HG02973 (cell line): ENCODE measurements around the gene SYP.
"Not testable (repeated sequence)": the region's sequence is repeated elsewhere in the genome, so short reads cannot be mapped to it uniquely, and the experiment has no call there.

Experiments used
- ATAC-seq: cut with Tn5 transposase; IDR thresholded peaks from one replicate; pipeline ENCODE4 v1.9.1; 2021; ENCODE audit warnings: moderate library complexity; ENCODE audit not compliant: unreplicated experiment

The SYP gene

DNA sequence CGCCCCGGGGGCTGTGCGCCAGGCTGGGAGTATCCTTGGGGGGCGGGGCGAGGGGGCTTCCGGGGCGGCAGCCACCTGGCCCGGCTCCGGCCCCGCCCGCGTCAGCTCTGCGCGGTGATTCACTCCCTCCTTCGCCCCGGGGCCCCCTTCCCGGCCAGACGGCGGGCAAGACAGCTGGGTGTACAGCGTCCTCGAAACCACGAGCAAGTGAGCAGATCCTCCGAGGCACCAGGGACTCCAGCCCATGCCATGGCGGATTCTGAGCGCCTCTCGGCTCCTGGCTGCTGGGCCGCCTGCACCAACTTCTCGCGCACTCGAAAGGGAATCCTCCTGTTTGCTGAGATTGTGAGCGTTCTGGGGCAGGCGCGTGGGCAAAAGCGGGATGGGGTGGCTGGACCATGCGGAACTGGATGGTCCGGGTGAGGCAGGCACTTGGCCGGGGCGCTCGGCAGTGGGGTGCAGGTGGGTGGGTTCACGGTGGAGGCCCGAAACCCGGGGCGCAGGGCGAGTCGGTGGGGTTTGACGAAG, 28.2 kb downstream of the SYP start, which contains the start of gene PLP2:
Gene PLP2 (plus strand): TSS at position 147 of the 528 bp plus-strand sequence. CDS start 103 bp downstream, at position 250.
- ATAC-seq: peak; percentile 41

DNA sequence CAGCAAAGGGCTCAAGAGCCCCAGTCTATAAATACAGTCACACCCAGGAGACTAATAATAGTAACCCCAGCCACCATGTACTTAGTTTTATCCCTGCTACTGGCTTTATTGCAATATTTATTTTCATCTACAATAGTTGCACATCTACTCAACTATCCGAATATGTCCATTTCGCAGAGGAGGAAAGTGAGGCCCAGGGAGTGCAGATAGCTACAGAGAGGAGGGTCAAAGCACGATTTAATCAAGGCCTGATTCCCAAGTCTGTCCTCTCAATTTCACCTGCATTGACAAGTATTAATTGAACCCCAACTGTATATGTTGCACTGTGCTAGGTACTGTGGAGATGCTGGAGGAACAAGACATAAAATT, 32.3 kb downstream of the SYP start:
- ATAC-seq: no peak

DNA sequence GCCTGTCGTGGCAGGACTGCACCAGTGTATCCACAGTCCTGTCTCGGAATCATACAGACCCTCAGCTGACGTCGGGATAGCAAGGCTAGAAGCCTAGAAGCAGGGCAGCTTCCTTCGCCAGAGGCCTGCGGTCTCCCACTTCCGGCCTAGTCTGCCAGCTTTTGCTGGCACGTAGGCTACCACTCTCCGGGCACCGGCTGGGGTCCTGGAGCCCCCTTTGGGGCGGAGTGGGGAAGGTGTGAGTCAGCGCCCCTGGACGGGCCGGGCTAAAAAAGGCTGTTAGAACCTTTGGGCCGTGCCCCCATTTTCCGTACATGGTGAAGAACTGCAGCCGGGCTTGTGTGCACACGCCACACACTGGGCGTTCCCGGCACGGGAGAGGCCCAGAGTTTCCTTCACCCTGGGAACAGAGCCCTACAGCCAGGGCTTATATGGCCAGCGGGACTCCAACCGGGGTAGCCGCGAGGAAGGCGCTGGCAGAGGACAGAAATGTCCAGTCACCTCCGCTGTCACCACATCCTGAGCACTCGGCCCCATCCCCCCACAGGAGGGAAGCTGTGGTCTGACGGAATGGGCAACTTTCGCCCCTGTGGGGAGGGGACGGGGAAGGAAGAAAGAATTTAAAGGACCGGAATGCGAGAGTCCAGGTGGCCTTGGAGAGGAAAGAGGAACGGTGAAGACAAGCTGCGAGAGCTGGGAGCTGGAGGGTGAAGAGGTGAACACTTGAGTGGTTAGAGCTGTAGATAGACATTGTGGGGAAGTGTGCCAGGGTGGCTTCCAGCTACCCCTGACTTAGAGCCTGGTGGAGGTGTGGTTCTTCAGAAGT, 32.9 kb downstream of the SYP start:
- no peak for ATAC-seq

DNA sequence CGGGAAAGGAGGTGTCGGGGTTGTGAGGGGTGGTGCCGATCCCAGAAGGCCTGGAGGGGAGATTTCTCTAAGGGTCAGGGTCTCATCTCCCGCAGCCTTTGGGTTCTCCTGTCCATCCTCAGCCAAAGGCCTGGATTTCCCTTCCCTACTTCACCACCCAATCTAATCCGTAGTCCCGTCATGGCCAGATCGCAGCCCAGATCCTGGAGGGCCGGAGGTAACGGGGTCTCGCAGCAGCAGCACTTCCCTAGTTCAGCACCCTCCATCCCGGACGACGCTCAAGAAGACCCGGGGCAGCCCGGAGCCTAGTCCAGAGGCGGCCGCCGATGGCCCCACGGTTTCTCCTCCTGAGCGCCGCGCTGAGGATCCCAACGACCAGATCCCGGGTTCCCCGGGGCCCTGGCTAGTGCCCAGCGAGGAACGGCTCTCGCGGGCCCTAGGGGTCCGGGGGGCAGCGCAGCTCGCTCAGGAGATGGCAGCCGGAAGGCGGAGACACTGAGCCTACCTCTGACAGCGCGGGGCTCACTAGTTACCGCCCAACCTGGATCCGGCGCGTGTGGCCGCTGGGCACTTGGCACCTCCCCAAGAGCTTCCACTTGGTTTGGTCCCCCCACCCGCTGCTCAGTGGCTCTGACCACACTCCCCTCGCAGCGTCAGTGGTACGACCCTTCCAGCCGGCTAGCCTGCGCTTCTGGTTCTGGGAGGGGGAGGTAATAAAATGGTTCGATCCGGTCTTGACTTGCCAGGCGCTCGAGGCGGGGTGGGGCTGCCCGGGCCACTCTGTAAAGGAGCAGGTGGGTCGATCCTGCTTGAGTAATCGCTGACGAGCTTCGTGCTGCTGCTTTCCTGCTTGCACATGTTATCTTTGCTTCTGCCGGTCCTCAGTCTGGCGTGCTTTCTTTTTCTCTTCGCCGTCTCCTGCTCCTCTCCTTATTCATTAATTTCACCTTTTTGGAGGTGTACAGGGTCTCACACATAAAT, 33.8 kb downstream of the SYP start:
- ATAC-seq: no peak

DNA sequence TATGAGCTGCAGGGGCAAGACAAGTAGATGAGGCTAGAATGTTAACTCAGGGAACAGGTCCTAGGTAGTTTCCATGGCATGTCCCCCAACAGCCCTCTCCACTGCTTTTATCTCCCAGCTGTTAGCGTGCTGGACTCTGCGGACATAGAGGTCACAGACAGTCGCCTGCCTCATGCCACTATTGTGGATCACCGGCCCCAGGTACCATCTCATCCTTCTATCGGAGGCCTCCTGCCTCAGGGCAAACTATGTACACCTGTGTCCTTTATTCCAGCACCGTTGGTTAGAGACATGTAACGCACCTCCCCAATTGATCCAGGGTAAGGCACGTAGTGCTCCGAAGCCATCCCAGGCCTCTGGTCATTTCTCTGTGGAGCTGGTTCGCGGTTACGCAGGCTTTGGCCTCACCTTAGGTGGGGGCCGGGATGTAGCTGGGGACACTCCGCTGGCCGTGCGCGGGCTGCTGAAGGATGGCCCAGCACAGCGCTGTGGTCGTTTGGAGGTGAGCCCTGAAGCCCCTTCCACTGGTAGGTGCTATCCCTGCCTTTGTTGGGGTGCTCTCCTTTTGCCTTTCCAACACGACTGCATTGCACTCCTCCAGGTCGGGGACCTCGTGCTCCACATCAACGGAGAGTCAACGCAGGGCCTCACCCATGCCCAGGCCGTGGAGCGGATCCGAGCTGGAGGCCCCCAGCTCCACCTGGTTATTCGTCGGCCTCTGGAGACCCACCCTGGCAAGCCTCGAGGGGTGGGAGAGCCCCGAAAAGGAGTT, 35.2 kb downstream of the SYP start:
- no peak for ATAC-seq

DNA sequence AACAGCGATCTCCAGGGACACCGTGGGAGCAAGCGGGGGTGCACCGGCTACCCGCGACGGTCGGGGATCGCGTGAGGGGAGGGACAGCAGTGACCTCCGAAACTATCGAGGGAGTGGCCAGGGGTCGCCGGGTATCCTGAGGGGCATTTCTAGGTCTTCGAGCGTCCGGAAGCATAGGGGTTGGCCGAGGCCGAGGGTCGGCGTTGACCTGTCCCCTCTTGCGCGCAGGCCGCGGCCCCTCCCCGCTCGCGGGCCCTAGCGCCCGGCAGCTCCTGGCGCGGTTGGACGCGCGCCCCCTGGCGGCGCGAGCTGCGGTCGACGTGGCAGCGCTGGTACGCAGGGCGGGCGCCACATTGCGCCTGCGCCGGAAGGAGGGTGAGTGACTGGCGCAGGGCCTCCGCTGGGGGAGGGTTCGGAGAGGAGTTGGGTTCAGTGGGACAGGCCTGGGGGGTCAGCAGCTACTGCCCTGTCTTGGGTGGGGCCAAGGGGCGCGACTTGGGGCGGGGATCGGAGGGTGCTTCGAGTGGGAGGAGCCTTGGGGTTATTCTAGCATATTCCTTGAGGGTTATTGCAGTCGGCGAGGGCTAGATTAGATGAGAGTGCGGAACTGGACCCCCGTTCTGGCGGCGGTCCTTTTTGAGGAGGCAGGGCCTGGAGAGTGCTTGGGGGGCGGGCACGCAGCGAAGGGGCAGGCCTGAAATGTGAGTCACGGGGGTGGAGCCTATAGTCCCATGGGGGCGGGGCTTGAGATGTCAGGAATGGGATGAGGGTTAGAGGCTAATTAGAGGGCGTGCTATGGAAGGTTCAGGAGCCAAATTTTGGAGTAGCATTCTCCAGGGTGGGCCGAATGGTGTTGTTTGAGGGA, 36.2 kb downstream of the SYP start:
- peak; percentile 62 for ATAC-seq

DNA sequence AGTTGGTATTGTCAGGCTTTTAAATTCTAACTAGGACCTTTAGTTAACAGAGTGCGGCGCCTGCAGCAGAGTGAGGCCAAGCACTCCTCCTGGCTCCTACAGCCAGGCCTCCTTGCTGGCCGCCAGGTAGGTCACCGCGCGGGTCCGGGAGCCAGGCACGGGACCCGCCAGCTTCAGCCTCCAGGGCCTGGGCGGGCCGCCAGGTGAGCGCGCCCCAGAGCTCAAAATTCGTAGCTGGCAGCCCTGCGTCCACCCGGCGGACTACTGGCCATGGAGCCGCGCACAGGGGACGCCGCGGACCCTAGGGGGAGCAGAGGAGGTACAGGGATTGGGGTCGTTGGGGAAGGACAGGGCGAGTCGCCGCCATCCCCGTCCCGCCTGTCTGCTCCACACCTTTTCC, 37.4 kb downstream of the SYP start, which contains the start of gene MAGIX:
Gene MAGIX (plus strand): TSS at position 139 of the 400 bp plus-strand sequence. CDS start 132 bp downstream, at position 271.
- no peak for ATAC-seq

DNA sequence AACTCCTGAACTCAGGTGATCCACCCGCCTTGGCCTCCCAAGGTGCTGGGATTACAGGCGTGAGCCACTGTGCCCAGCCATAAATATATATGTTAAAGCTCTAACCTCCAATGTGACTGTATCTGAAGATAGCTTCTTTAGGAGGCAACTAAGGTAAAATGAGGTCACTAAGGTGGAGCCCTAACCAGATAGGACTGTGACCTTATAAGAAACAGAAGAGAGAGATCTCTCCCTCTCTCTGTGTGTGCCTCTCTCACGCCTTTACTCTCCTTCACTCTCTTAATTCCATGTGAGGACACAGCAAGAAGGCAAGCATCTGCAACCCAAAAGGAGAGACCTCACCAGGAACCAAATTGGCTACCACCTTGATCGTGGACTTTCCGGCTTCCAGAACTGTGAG, 38.4 kb downstream of the SYP start:
- ATAC-seq: no peak

DNA sequence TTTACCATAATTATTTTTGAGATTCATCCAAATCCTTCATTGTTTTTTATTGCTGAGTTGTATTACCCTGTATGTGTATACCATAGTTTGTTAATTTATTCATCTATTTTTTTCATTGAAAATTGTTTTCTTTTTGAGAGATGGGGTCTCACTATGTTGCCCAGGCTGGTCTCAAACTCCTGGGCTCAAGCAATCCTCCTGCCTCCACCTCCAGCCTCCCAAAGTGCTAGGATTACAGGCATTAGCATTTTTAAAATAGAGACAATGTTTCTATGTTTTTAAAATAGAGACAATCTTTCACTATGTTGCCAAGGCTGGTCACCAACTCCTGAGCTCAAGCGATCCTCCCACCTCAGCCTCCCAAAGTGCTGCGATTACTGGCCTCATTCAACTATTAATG, 39.1 kb downstream of the SYP start:
- ATAC-seq: no peak

DNA sequence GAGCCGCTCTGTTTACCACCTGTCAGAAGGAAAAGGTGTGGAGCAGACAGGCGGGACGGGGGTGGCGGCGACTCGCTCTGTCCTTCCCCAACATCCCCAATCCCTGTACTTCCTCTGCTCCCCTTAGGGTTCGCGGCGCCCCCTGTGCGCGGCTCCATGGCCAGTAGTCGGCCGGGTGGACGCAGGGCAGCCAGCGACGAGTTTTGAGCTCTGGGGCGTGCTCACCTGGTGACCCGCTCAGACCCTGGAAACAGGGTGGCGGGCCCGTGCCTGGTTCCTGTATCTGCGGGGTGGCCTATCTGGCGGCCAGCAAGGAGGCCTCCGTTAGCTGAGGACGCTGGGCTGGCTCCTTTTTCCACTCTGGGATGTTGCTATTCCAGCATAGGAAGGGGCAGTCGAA, 42.8 kb downstream of the SYP start:
- ATAC-seq: no peak

DNA sequence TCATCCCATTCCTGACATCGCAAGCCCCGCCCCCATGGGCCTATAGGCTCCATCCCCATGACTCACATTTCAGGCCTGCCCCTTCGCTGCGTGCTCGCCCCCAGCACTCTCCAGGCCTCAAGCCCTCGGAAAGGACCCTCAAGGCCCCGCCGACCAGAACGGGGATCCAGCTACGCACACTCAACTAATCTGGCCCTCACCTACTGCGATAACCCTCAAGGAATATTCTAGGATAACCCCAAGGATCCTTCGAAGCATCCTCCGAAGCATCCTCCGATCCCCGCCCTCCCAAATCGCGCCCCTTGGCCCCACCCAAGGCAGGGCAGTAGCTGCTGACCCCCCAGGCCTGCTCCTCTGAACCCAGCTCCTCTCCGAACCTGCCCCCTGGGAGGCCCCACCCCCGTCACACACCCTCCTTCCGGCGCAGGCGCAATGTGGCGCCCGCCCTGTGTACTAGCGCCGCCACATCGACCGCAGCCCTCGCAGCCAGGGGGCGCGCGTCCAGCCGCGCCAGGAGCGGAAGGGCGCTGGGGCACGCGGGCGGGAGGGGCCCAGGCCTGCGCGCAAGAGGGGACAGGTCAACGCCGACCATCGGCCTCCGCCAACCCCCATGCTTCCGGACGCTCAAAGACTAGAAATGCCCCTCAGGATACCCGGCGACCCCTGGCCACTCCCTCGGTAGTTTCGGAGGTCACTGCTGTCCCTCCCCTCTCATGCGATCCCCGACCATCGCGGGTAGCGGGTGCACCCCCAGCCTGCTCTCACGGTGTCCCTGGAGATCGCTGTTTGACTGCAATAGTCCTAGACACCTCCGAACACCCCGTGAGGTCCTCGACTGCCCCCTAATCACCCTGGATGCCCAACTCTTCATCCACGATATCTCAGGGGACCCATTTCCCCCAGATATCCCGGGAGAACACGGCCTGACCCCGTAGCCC, 43.8 kb downstream of the SYP start:
- ATAC-seq: peak; percentile 77

DNA sequence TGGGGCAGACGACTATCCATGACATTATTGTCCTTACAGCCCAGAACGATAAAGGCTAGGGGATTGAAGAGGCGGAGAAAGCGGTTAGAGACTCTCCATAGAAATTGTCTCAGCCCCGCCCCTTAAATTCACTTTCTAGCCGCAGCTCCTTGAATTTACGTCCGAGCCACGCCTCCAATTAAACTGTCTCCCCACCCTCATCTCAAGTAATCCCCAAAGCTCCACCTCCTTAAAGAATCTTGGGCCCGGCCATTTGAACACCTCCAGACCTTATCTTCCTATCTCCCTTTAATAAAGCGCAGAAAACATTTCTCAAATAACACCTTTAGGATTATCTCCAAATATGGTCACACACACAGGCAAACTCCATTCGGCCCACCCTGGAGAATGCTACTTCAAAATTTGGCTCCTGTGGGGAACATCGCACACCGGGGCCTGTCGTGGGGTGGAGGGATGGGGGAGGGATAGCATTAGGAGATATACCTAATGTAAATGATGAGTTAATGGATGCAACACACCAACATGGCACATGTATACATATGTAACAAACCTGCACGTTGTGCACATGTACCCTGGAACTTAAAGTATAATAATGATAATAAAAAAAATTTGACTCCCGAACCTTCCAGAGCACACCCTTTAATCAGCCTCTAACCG, 44.6 kb downstream of the SYP start:
- ATAC-seq: no peak

DNA sequence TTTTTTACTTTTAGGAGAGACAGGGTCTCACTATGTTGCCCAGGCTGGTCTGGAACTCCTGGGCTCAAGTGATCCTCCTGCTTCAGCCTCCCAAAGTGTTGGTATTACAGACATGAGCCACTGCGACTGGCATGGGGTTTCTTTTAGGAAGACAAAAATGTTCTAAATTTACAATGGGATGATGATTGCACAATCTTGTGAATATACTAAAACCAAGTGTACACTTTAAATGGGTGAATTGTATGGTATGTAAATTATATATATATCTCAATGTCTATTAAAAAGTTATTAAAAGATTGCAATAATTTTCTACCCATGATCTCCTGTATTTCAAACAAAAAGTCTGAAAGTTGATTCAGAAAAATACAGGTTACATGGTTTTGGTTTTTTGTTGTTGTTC, 46.5 kb downstream of the SYP start:
- ATAC-seq: no peak

DNA sequence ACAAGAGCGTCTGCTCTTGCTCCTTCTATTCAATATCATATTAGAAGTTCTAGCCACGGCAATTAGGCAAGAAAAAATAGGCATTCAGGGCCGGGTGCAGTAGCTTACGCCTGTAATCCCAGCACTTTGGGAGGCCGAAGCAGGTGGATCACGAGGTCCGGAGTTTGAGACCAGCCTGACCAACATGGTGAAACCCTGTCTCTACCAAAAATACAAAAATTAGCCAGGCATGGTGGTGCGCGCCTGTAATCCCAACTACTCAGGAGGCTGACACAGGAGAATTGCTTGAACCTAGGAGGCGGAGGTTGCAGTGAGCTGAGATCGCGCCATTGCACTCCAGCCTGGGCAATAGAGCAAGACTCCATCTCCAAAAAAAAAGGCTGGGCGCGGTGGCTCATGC, 50.7 kb downstream of the SYP start:
- not testable (repeated sequence) for ATAC-seq

DNA sequence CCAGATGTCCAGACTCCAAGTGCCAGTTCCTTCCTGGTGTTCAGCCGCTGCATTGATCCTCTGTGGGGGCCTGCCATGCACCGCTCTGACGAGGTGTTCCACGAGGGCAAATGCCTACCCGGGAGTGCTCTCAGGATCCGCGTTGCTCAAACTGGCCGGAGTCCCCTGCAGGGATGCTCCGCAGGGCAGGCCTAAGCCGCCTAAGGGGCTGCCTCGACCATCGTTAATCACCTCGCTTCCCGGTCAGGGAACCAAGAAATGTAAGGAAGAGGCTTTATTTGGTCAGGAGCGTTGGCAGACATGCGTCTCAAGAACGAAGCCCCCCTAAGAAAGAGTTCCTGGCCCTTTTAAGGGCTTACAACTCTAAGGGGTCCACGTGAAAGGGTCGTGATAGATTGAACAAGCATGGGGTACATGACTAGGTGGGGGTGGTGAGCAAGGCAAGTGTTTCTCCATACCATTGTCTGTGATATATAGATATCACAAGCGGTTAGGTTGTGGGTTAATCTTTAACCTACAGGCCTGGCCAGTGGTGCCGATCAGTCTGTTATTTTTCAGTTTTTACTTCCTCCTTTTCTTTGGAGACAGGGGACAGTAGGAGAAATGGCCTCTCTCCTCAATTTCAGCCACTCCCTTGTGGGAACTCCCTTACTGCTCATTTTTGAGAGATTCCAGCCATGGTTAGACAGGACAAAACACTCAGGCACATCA, 51.4 kb downstream of the SYP start:
- ATAC-seq: not testable (repeated sequence)

DNA sequence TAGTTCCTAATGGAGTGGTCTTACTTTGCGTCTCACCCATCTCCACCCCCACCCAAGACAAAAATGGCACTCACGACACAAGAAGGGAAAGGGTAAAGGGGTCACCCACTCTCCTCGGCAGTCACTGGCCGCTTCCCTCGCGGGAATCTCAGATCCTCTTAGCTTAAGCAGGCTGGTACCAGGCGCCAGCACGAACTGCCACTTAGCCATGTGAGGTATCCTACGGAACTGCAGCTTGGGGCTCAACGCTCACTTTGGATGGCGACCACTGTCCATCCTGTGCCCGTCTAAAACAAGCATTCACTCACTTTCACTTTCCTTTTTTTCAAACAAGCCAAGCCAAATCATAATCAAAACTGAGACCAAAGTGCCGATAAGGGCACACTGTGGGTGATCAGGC, 52.1 kb downstream of the SYP start:
- no peak for ATAC-seq

DNA sequence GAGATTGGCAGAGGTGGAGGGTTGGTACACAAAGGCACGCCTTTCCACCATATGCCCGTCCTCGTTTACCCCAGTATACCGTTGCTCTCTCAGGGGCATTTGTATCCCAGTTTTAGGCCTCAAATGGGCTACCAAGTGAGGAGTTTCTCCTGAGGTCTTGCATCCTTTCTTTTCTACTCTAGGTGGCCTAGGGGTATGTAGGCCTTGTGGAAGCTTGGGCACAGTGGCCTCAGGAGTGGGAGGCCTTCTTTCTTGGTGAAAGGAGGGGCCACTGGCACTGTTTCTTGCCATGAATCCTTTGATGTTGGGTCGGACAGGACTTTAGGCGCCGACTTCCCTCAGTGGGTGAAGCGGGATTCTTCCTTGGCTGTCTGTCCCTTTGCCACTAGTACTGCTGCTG, 52.7 kb downstream of the SYP start:
- no peak for ATAC-seq
